ENCODE results near the gene ACOT11. TPM values are rescaled to one million over a fixed set of nuclear protein-coding genes. Genes with fewer than 3 reads are reported as not detected.

ACOT11 gene
- polyA plus RNA-seq, 1 of the 3 experiments (the other 2 are of a cell fraction): 6.9 TPM

- ChIA-PET POLR2A (interaction anchor here (0.6 kb wide), 1 partner anchor 1742 kb away, joined by 3 read pairs; no protein-coding TSS in a partner anchor), CTCF (interaction anchor here (0.6 kb wide), 1 partner anchor 21 kb away, joined by 3 read pairs; no protein-coding TSS in a partner anchor)
- no peak for DNase-seq
- no peaks in the 10 kb centered on the region for H4K20me1 ChIP-seq (ENCODE audit: insufficient read depth)
- no peaks in the 10 kb centered on the region for H3F3A ChIP-seq (replicated peaks; ENCODE audit: insufficient read depth)
- peaks cover 0 to 21% of the 10 kb centered on the region in 2 experiments; a peak in 1 of 4 replicates for H3K4me1 ChIP-seq (ENCODE audit: control insufficient read depth in 1 of 2, insufficient read depth in 2 of 2, low read depth in 1 of 2, low read length in 1 of 2)
- H3K9me2 ChIP-seq: no peaks in the 10 kb centered on the region
- peaks cover 0 to 15% of the 10 kb centered on the region in 2 experiments for H3K36me3 ChIP-seq (replicated peaks in 1 of 2; ENCODE audit: control insufficient read depth in 1 of 2, insufficient read depth in 2 of 2, low read length in 1 of 2)
- no peak overlapping the region for H3K4me2 ChIP-seq
- no peak overlapping the region for H2AFZ ChIP-seq (ENCODE audit: low read depth)
- 91% methylated on average over 9 of the region's 13 CpGs for WGBS (ENCODE audit: low lambda C conversion rate)
- no peak overlapping the region; a peak in 1 of 4 replicates for H3K27ac ChIP-seq (ENCODE audit: low read depth in 2 of 2, low read length in 1 of 2)
- TF ChIP-seq IRF3 (IDR thresholded peaks at IDR 0.05; ENCODE audit: low read depth, low read length) (no peak), CHD2 (IDR thresholded peaks at IDR 0.05; ENCODE audit: low read length, partially characterized antibody) (no peak), MAX (IDR thresholded peaks at IDR 0.05; ENCODE audit: low read depth) (no peak), MEF2A (IDR thresholded peaks at IDR 0.05; ENCODE audit: borderline replicate concordance, low read depth) (no peak), TAF1 (IDR thresholded peaks at IDR 0.05; ENCODE audit: borderline replicate concordance, low read depth, low read length) (no peak), NFIC (IDR thresholded peaks at IDR 0.05; ENCODE audit: borderline replicate concordance) (no peak), FOXM1 (IDR thresholded peaks at IDR 0.05; ENCODE audit: low read depth) (no peak), MXI1 (IDR thresholded peaks at IDR 0.05; ENCODE audit: low read depth, low read length) (no peak), TCF12 (IDR thresholded peaks at IDR 0.05) (no peak), SMC3 (IDR thresholded peaks at IDR 0.05; ENCODE audit: low read depth, low read length) (no peak), RCOR1 (IDR thresholded peaks at IDR 0.05; ENCODE audit: low read length) (no peak), FOXJ3 (CRISPR knock-in tag; IDR thresholded peaks at IDR 0.05) (no peak), FOSL2 (IDR thresholded peaks at IDR 0.05; ENCODE audit: borderline replicate concordance, low read depth) (no peak), CTCF (IDR thresholded peaks at IDR 0.05) (no peak), EZH2phosphoT487 (IDR thresholded peaks at IDR 0.05; ENCODE audit: borderline replicate concordance, low read depth) (no peak), JUND (IDR thresholded peaks at IDR 0.05) (no peak), GABPA (IDR thresholded peaks at IDR 0.05; ENCODE audit: low read depth) (no peak), YY1 (IDR thresholded peaks at IDR 0.05; ENCODE audit: low read depth) (no peak), ZBTB33 (IDR thresholded peaks at IDR 0.05; ENCODE audit: borderline replicate concordance, low read depth) (no peak), GATA2 (CRISPR knock-in tag; IDR thresholded peaks at IDR 0.05) (no peak)
- H3K79me2 ChIP-seq (ENCODE audit: insufficient read depth): no peaks in the 10 kb centered on the region
- no peaks in the 10 kb centered on the region for H3K27me3 ChIP-seq (ENCODE audit: insufficient read depth)
- no peak overlapping the region for H3K4me3 ChIP-seq (ENCODE audit: low read depth in 2 of 2, low read length in 1 of 2)
- no peaks in the 10 kb centered on the region for H3K9me3 ChIP-seq
- H3K9ac ChIP-seq: no peak overlapping the region
Observed at GRCh38 chr1:54604572-54605370, 56.7 kb downstream of the ACOT11 start.
